ENCODE results near the gene HOXA13. TPM values are rescaled to one million over a fixed set of nuclear protein-coding genes. Genes with fewer than 3 reads are reported as not detected.

The HOXA13 gene
- total RNA-seq, 1 experiment from 2014 or later = not detected

DNA sequence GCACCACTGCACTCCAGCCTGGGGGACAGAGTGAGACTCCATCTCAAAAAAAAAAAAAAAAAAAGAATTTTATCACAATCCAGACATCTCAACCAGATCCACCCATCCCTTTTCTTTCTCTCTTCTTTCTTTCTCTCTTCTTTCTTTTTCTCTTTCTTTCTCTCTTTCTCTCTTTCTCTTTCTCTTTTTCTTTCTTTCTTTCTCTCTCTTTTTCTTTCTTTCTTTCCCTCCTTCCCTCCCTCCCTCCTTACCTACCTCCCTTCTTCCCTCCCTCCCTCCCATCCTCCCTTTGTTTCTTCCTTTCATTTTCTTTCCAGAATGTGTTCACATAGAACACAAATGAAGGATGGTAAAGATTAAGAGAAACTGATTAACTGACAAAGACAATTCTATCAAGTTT lies 18.1 kb upstream of the HOXA13 start:
- Histone ChIP-seq H3K27me3 (ENCODE audit: control insufficient read depth, insufficient read depth, low read length) (peaks cover 94% of the 10 kb centered on the region), H3K36me3 (replicated peaks; ENCODE audit: control insufficient read depth, insufficient read depth, low read length) (no peaks in the 10 kb centered on the region), H3K4me3 (ENCODE audit: insufficient read depth, low read depth, low read length) (no peak overlapping the region)
- DNase-seq = no peak

GRCh38 chr7:27215356-27215755 lies 15.5 kb upstream of the HOXA13 start:
- DNase-seq = no peak
- H3K36me3 ChIP-seq (replicated peaks; ENCODE audit: control insufficient read depth, insufficient read depth, low read length) = no peaks in the 10 kb centered on the region
- no peak overlapping the region for H3K4me3 ChIP-seq (ENCODE audit: insufficient read depth, low read depth, low read length)
- peaks cover 94% of the 10 kb centered on the region for H3K27me3 ChIP-seq (ENCODE audit: control insufficient read depth, insufficient read depth, low read length)

GRCh38 chr7:27214239-27214950 lies 14.5 kb upstream of the HOXA13 start:
- DNase-seq = peak; percentile 65
- Histone ChIP-seq H3K4me3 (ENCODE audit: insufficient read depth, low read depth, low read length) (no peak overlapping the region), H3K36me3 (replicated peaks; ENCODE audit: control insufficient read depth, insufficient read depth, low read length) (no peaks in the 10 kb centered on the region), H3K27me3 (ENCODE audit: control insufficient read depth, insufficient read depth, low read length) (peaks cover 94% of the 10 kb centered on the region)

DNA sequence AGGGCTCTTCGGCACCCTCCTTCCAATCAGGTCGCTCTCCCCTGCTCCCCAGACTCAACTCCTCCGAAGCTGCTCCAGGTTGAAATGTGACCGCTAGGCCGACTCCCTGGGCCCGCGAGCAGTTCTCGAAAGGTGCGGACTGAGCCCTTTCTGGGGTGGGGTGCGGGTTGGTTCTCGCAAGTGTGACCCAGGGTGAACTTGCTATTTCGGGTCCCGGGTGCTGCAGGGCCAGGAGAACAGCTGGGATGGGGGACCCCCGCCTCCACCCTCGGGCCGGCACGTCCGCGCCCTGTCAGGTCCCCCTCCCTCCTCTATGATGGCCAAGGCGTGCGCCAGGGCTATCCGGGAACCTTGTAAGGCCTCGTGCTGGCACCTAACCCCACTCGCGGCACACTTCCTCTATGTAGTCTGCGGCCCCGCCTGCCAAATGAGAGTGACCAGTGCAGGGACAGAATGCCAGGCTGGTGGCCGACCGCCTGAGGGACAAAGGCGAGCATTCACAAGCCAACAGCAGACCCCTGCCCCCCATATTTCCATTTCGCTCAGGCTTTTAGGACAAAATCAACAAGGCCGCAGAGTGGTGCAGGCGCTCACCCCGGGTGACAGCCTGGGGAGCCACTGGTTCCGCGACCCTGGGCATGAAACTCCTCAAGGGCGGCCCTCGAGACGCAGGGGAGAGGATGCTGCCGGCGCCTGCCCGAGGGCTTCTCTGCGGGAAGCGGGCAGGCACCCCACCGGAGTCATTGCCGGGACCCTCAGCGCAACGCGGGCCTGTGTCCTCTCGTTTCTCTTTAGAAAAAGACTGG lies 13.7 kb upstream of the HOXA13 start:
- Histone ChIP-seq H3K36me3 (replicated peaks; ENCODE audit: control insufficient read depth, insufficient read depth, low read length) (no peaks in the 10 kb centered on the region), H3K4me3 (ENCODE audit: insufficient read depth, low read depth, low read length) (no peak overlapping the region), H3K27me3 (ENCODE audit: control insufficient read depth, insufficient read depth, low read length) (peaks cover 96% of the 10 kb centered on the region)
- peak; percentile 76 for DNase-seq

- H3K27me3 ChIP-seq (ENCODE audit: control insufficient read depth, insufficient read depth, low read length) = peaks cover 97% of the 10 kb centered on the region
- no peak for DNase-seq
- H3K4me3 ChIP-seq (ENCODE audit: insufficient read depth, low read depth, low read length) = no peak overlapping the region
Measured at GRCh38 chr7:27212497-27213432, 12.9 kb upstream of the HOXA13 start.

GRCh38 chr7:27211764-27212204 lies 11.9 kb upstream of the HOXA13 start:
- DNase-seq = no peak
- Histone ChIP-seq H3K4me3 (ENCODE audit: insufficient read depth, low read depth, low read length) (no peak overlapping the region), H3K27me3 (ENCODE audit: control insufficient read depth, insufficient read depth, low read length) (peaks cover 100% of the 10 kb centered on the region), H3K36me3 (replicated peaks; ENCODE audit: control insufficient read depth, insufficient read depth, low read length) (no peaks in the 10 kb centered on the region)

More at GRCh38 chr7:27212497-27213432, 12.9 kb upstream of the HOXA13 start:
- no peaks in the 10 kb centered on the region for H3K36me3 ChIP-seq (replicated peaks; ENCODE audit: control insufficient read depth, insufficient read depth, low read length)

DNA sequence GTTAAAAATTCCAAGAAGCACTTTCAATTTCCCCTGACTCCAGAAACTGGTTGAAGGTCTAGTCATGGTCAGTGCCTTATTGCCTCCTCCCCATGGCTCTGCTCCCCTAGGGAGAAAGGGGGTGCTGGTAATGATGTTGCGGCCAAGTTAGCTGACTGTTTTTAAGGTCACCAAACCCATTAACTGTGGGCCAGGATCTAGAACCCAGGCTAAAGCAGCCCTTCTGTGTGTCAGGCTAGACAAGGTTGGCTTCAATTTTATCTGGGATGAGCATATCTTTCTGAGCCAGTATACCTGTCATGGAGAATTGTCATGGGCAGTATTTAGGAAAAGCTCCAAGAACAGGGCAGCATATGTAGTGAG lies 11.2 kb upstream of the HOXA13 start:
- no peak for DNase-seq
- Histone ChIP-seq H3K4me3 (ENCODE audit: insufficient read depth, low read depth, low read length) (no peak overlapping the region), H3K36me3 (replicated peaks; ENCODE audit: control insufficient read depth, insufficient read depth, low read length) (no peaks in the 10 kb centered on the region), H3K27me3 (ENCODE audit: control insufficient read depth, insufficient read depth, low read length) (peaks cover 100% of the 10 kb centered on the region)

GRCh38 chr7:27210441-27211083 lies 10.7 kb upstream of the HOXA13 start:
- Histone ChIP-seq H3K4me3 (ENCODE audit: insufficient read depth, low read depth, low read length) (no peak overlapping the region), H3K36me3 (replicated peaks; ENCODE audit: control insufficient read depth, insufficient read depth, low read length) (no peaks in the 10 kb centered on the region), H3K27me3 (ENCODE audit: control insufficient read depth, insufficient read depth, low read length) (peaks cover 100% of the 10 kb centered on the region)
- peak; percentile 92 for DNase-seq

GRCh38 chr7:27209933-27210440 lies 10.1 kb upstream of the HOXA13 start:
- peaks cover 100% of the 10 kb centered on the region for H3K27me3 ChIP-seq (ENCODE audit: control insufficient read depth, insufficient read depth, low read length)
- no peak for DNase-seq
- H3K36me3 ChIP-seq (replicated peaks; ENCODE audit: control insufficient read depth, insufficient read depth, low read length) = no peaks in the 10 kb centered on the region
- H3K4me3 ChIP-seq (ENCODE audit: insufficient read depth, low read depth, low read length) = no peak overlapping the region

GRCh38 chr7:27208998-27209397 lies 9.1 kb upstream of the HOXA13 start:
- Histone ChIP-seq H3K4me3 (ENCODE audit: insufficient read depth, low read depth, low read length) (no peak overlapping the region), H3K27me3 (ENCODE audit: control insufficient read depth, insufficient read depth, low read length) (peaks cover 100% of the 10 kb centered on the region), H3K36me3 (replicated peaks; ENCODE audit: control insufficient read depth, insufficient read depth, low read length) (no peaks in the 10 kb centered on the region)
- DNase-seq = no peak

DNA sequence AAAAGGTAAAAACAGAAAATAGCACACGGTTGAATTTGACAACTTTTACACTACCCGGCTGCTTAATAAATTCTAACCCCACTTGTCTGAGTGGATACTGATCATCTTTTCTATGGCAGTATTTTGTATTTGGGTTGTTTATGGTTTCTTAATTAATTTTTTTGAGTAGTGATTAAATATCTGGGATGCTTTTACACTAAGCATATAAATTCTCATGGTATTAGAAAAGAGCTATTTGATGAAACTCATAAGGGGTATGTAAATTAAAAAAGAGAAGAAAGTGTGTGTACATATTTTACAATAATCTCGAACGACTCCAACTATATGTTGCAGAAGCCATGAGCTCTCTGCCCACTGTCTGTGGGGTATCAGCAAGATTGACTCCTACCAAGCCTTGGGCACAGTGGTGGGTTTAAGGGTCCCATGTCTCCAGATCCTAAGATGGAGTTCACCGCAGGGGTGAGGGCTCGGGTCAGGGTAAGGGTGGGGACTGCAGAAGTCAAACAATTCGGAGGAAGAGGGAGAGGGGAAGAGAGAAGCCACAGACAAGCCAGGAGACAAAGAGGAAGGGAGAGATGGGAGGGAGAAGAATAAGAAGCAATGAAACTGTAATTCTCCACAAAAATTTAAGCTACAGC lies 7.6 kb upstream of the HOXA13 start:
- Histone ChIP-seq H3K27me3 (ENCODE audit: control insufficient read depth, insufficient read depth, low read length) (peaks cover 100% of the 10 kb centered on the region), H3K36me3 (replicated peaks; ENCODE audit: control insufficient read depth, insufficient read depth, low read length) (no peaks in the 10 kb centered on the region), H3K4me3 (ENCODE audit: insufficient read depth, low read depth, low read length) (no peak overlapping the region)
- DNase-seq = no peak

DNA sequence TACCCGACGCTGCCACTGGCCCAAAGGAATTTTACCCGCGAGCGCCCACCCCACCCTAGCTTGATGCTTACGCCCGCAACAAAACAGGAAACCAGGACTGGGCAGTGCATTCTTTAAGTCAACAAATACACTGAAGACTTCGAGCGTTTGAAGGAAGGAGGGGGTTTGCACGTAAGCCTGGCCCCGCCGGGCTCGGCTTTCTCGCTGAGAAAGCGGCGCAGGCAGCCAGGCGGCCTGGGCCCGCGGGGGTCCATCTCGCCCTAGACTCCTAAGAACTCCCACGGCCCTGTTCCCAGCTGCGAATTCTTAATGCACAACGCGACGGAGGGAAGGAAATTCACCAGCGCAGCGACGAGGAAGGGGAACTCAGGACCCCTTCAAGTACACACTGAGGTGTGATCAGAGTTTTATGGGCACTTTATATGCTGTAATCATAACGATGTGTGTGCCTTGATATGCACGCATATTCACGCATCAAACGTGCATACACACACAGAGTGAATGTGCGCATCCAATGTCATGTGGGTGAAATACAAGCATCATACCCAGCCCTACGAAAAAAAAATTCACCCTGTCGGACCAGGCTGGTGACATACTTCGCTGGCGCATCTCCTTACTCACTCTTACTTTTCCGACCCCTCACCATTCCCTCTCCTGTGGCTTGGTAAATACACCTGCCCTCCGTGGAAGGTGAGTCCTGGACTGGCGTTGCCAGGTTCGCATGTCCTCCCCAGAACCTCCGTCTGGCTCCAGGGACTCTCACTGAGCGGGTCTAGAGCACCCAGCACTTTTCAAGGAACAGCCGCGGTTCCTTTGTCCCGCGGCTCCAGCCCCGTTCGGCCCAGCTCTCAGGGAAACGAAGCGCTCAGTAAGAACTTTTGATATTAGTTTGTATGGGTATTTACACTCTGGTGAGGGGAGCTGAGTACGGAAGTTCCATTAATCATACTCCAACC lies 5.7 kb upstream of the HOXA13 start:
- H3K27me3 ChIP-seq (ENCODE audit: control insufficient read depth, insufficient read depth, low read length) = peaks cover 100% of the 10 kb centered on the region
- DNase-seq = peak; percentile 76
- H3K36me3 ChIP-seq (replicated peaks; ENCODE audit: control insufficient read depth, insufficient read depth, low read length) = no peaks in the 10 kb centered on the region
- no peak overlapping the region for H3K4me3 ChIP-seq (ENCODE audit: insufficient read depth, low read depth, low read length)

Data from H7 (cell line).